Naive thymus-derived CD4-positive, alpha-beta T cell (primary cell): ENCODE data around the gene CXCR6. TPM values are rescaled to one million over a fixed set of nuclear protein-coding genes. Genes with fewer than 3 reads are reported as not detected.

Experiments
- ATAC-seq: fragments of 150-1000 bp; cut with Tn5 transposase; 2 replicates; pipeline ENCODE4 v1.10.0; 2021; ENCODE audit warnings: mild to moderate bottlenecking, moderate library complexity
- CTCF ChIA-PET: fragments of 350-600 bp; sonication (Branson Sonifier 250); formaldehyde crosslinking; loops from one replicate; lab custom pipeline; 2021; ENCODE audit warnings: antibody characterized with exemption; lab: Charles Lee
- POLR2A ChIA-PET: fragments of 350-600 bp; sonication (Branson Sonifier 250); formaldehyde crosslinking; loops from one replicate; lab custom pipeline; 2021; ENCODE audit warnings: antibody characterized with exemption, inconsistent platforms; lab: Charles Lee
- DNase-seq, 9 donors: peaks; one replicate each; pipeline versions ENCODE4 v3.0.0 to v3.0.0-alpha.2; 2020 to 2022; ENCODE audit warnings: mixed read lengths in 1 of 9
- H3K27ac ChIP-seq: one replicate; pipeline ENCODE4 v1.7.0; 2013; ENCODE audit warnings: mild to moderate bottlenecking, low read depth, low read length, moderate library complexity
- H3K27me3 ChIP-seq, 2 donors: one replicate each; pipeline ENCODE4 v1.7.0; 2013; ENCODE audit warnings: low read length in 2 of 2, mild to moderate bottlenecking in 2 of 2, moderate library complexity in 2 of 2; ENCODE audit not compliant: control insufficient read depth in 2 of 2, insufficient read depth in 2 of 2
- H3K36me3 ChIP-seq, 3 experiments: 1 replicate in 2 of 3; 2 replicates in 1 of 3; pipeline ENCODE4 v1.7.0; 2013; ENCODE audit warnings: low read length in 3 of 3, mild to moderate bottlenecking in 3 of 3, moderate library complexity in 1 of 3; ENCODE audit not compliant: insufficient read depth in 3 of 3, control insufficient read depth in 2 of 3
- H3K4me1 ChIP-seq, 2 donors: one replicate each; pipeline ENCODE4 v1.7.0; 2013; ENCODE audit warnings: low read length in 2 of 2, mild to moderate bottlenecking in 2 of 2, moderate library complexity in 1 of 2; ENCODE audit not compliant: control insufficient read depth in 2 of 2, insufficient read depth in 2 of 2
- H3K4me3 ChIP-seq: 2 replicates; pipeline ENCODE4 v1.7.0; 2013; ENCODE audit warnings: mild to moderate bottlenecking, low read length
- H3K9me3 ChIP-seq, 3 experiments: 1 replicate in 2 of 3; 2 replicates in 1 of 3; pipeline ENCODE4 v1.7.0; 2013; ENCODE audit warnings: low read length in 3 of 3; ENCODE audit not compliant: control insufficient read depth in 2 of 3
- H3K27ac Mint-ChIP-seq, 9 donors: one replicate each; pipeline ENCODE4 v1.8.0; 2020 to 2022; ENCODE audit warnings: mixed read lengths in 9 of 9, mild to moderate bottlenecking in 8 of 9, moderate library complexity in 5 of 9, inconsistent platforms in 2 of 9
- H3K27me3 Mint-ChIP-seq, 5 donors: one replicate each; pipeline ENCODE4 v1.8.0; 2021 to 2022; ENCODE audit warnings: mixed read lengths in 5 of 5, mild to moderate bottlenecking in 1 of 5
- H3K36me3 Mint-ChIP-seq, 5 donors: one replicate each; pipeline ENCODE4 v1.8.0; 2020 to 2022; ENCODE audit warnings: mixed read lengths in 5 of 5, mild to moderate bottlenecking in 3 of 5, inconsistent platforms in 1 of 5
- H3K4me1 Mint-ChIP-seq, 7 donors: one replicate each; pipeline ENCODE4 v1.8.0; 2020 to 2022; ENCODE audit warnings: mixed read lengths in 7 of 7, mild to moderate bottlenecking in 3 of 7, inconsistent platforms in 1 of 7
- H3K4me3 Mint-ChIP-seq, 10 donors: one replicate each; pipeline ENCODE4 v1.8.0; 2020 to 2022; ENCODE audit warnings: mild to moderate bottlenecking in 10 of 10, mixed read lengths in 10 of 10, moderate library complexity in 6 of 10, inconsistent platforms in 2 of 10
- H3K9me3 Mint-ChIP-seq, 11 donors: one replicate each; pipeline ENCODE4 v1.8.0; 2020 to 2022; ENCODE audit warnings: mixed read lengths in 11 of 11, mild to moderate bottlenecking in 4 of 11, inconsistent platforms in 1 of 11, moderate library complexity in 1 of 11
- intact Hi-C, 2 donors: fragments of 100-400 bp; cut with micrococcal nuclease; formaldehyde crosslinking; loops; one replicate each; pipeline ENCODE4 v1.15.1; 2023
- polyA plus RNA-seq, 2 donors: library from polyadenylated mRNA; unstranded; fragments of 300-500 nt; fragmentation: Illumina TruSeq; gene quantifications; one replicate each; pipeline ENCODE4 v1.2.3, GENCODE V29; 2021
- total RNA-seq, 6 experiments: library from RNA in 5 of 6; stranded (reverse) in 5 of 6; gene quantifications; 1 replicate in 5 of 6; 2 replicates in 1 of 6; pipeline ENCODE4 v1.2.3 and lab custom pipeline; 2021 to 2026

Gene CXCR6
- total and polyA plus RNA-seq, 7 experiments from 2014 or later = 0.12 to 33.7 (median 0.23) TPM; not detected in 1

GRCh38 chr3:45965253-45965652 lies 22.0 kb downstream of the CXCR6 start:
- Mint-ChIP-seq H3K27ac (peak overlapping the region in 1 of 9 donors; percentile 79), H3K4me3 (peak overlapping the region in 1 of 10 donors; percentile 57), H3K36me3 (peaks cover 29 to 79% (median 61%) of the 10 kb centered on the region in 5 donors), H3K27me3 (no peaks in the 10 kb centered on the region), H3K9me3 (peaks cover 0 to 3% (median 0%) of the 10 kb centered on the region in 11 donors), H3K4me1 (peaks cover 8 to 82% (median 20%) of the 10 kb centered on the region in 7 donors)
- intact Hi-C loops = loop anchor here in 1 of 2 donors (2.0 kb wide), 1 partner anchor 14 kb away; no protein-coding TSS in a partner anchor
- Histone ChIP-seq H3K4me3 (no peak overlapping the region), H3K36me3 (peaks cover 32 to 100% (median 33%) of the 10 kb centered on the region in 3 experiments), H3K9me3 (no peaks in the 10 kb centered on the region), H3K4me1 (peaks cover 9 to 88% of the 10 kb centered on the region in 2 donors), H3K27ac (no peak overlapping the region), H3K27me3 (no peaks in the 10 kb centered on the region)
- ATAC-seq (peak; percentile 29), DNase-seq (no peak)
- ChIA-PET CTCF (interaction anchor here (0.7 to 6.3 kb wide), 2 partner anchors 12 to 112 kb away, joined by 4 to 48 read pairs; no protein-coding TSS in a partner anchor), POLR2A (interaction anchor here (0.5 to 1.6 kb wide), 6 partner anchors 8 to 48 kb away, joined by 3 to 5 read pairs (median 4); partner anchors contain the start of gene FYCO1)

DNA sequence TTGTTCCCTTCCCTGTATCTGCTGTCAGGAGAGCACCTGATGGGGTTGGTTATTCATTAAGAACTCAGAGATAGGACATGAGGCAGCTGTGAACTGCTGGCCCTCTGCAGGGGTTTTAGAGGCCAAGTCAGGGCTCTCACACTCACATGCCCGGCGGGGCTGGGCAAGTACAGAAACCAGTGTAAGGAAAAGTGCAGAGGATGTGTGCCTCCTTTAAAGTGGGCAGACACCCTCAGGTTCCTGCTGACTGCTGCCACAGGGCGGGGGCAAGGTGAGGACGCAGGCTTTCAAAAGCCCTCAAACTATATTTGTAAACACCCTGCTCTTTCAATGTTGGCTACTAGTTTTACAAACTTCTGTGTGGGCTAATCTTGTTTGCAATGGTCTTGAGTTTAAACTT lies 22.4 kb downstream of the CXCR6 start:
- Histone ChIP-seq H3K27me3 (no peaks in the 10 kb centered on the region), H3K4me3 (no peak overlapping the region), H3K27ac (no peak overlapping the region), H3K36me3 (peaks cover 28 to 99% (median 34%) of the 10 kb centered on the region in 3 experiments), H3K4me1 (peaks cover 9 to 92% of the 10 kb centered on the region in 2 donors), H3K9me3 (no peaks in the 10 kb centered on the region)
- Mint-ChIP-seq H3K27me3 (no peaks in the 10 kb centered on the region), H3K9me3 (peaks cover 0 to 3% (median 0%) of the 10 kb centered on the region in 11 donors), H3K4me3 (peak overlapping the region in 3 of 10 donors; percentile 16 to 57 (median 34)), H3K36me3 (peaks cover 32 to 80% (median 65%) of the 10 kb centered on the region in 5 donors), H3K27ac (peak overlapping the region in 1 of 9 donors; percentile 79), H3K4me1 (peaks cover 8 to 86% (median 20%) of the 10 kb centered on the region in 7 donors)
- intact Hi-C loops = loop anchor here in 1 of 2 donors (2.0 kb wide), 1 partner anchor 13 kb away; no protein-coding TSS in a partner anchor
- CTCF ChIA-PET = interaction anchor here (0.7 to 6.3 kb wide), 2 partner anchors 13 to 112 kb away, joined by 4 to 48 read pairs; no protein-coding TSS in a partner anchor
- ATAC-seq (peak; percentile 56), DNase-seq (no peak)
- POLR2A ChIA-PET = interaction anchor here (0.5 to 1.6 kb wide), 6 partner anchors 9 to 98 kb away, joined by 3 to 5 read pairs (median 4); partner anchors contain the start of gene FYCO1

DNA sequence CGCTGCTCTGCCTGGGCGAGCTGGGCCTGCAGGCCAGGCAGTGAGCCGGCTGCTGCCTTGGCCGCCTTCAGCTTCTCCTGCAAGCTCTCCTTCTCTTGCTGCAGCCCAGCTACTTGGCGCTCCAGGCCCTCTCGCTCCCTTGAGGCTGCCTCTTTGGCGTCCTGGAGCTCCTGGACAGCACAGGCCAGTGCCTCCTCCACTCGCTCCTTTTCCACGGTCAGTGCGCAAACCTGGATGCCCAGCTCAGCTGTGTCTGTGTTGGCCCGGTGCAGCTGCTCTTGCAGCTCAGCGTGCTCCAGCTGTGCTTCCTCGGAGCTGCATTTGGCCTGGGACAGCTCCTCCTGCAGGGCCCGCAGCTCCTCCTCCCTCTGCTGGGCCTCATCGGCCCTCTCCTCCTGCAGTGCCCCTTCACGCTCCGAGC lies 23.1 kb downstream of the CXCR6 start:
- Histone ChIP-seq H3K36me3 (peaks cover 22 to 92% (median 34%) of the 10 kb centered on the region in 3 experiments), H3K4me3 (no peak overlapping the region), H3K4me1 (peaks cover 9 to 98% of the 10 kb centered on the region in 2 donors), H3K9me3 (no peaks in the 10 kb centered on the region), H3K27me3 (no peaks in the 10 kb centered on the region), H3K27ac (no peak overlapping the region)
- POLR2A ChIA-PET = interaction anchor here (0.6 to 1.5 kb wide), 3 partner anchors 10 to 98 kb away, joined by 3 to 6 read pairs (median 3); no protein-coding TSS in a partner anchor
- Mint-ChIP-seq H3K9me3 (no peaks in the 10 kb centered on the region), H3K4me1 (peaks cover 8 to 87% (median 20%) of the 10 kb centered on the region in 7 donors), H3K4me3 (peak overlapping the region in 1 of 10 donors; percentile 57), H3K36me3 (peaks cover 28 to 80% (median 64%) of the 10 kb centered on the region in 5 donors), H3K27ac (peak overlapping the region in 1 of 9 donors; percentile 79), H3K27me3 (no peaks in the 10 kb centered on the region)
- intact Hi-C loops = no loop called here
- CTCF ChIA-PET = interaction anchor here (6.3 kb wide), 1 partner anchor 111 kb away, joined by 48 read pairs; no protein-coding TSS in a partner anchor
- ATAC-seq (no peak), DNase-seq (no peak)

GRCh38 chr3:45966950-45967640 lies 23.8 kb downstream of the CXCR6 start:
- ChIA-PET POLR2A (interaction anchor here (1.5 kb wide), 1 partner anchor 9 kb away, joined by 6 read pairs; no protein-coding TSS in a partner anchor), CTCF (interaction anchor here (0.6 to 6.3 kb wide), 3 partner anchors 95 to 112 kb away, joined by 3 to 48 read pairs (median 6); no protein-coding TSS in a partner anchor)
- Histone ChIP-seq H3K4me1 (peaks cover 9 to 99% of the 10 kb centered on the region in 2 donors), H3K27me3 (no peaks in the 10 kb centered on the region), H3K36me3 (peaks cover 17 to 84% (median 34%) of the 10 kb centered on the region in 3 experiments), H3K27ac (no peak overlapping the region), H3K4me3 (no peak overlapping the region), H3K9me3 (no peaks in the 10 kb centered on the region)
- peak overlapping the region in 1 of 9 donors; percentile 77 for H3K27ac Mint-ChIP-seq
- H3K9me3 Mint-ChIP-seq = no peaks in the 10 kb centered on the region
- DNase-seq (no peak), ATAC-seq (no peak)
- H3K27me3 Mint-ChIP-seq = no peaks in the 10 kb centered on the region
- peak overlapping the region in 3 of 10 donors; percentile 8 to 62 (median 56) for H3K4me3 Mint-ChIP-seq
- peaks cover 28 to 80% (median 64%) of the 10 kb centered on the region in 5 donors for H3K36me3 Mint-ChIP-seq
- peaks cover 8 to 87% (median 20%) of the 10 kb centered on the region in 7 donors for H3K4me1 Mint-ChIP-seq
- intact Hi-C loops = no loop called here

DNA sequence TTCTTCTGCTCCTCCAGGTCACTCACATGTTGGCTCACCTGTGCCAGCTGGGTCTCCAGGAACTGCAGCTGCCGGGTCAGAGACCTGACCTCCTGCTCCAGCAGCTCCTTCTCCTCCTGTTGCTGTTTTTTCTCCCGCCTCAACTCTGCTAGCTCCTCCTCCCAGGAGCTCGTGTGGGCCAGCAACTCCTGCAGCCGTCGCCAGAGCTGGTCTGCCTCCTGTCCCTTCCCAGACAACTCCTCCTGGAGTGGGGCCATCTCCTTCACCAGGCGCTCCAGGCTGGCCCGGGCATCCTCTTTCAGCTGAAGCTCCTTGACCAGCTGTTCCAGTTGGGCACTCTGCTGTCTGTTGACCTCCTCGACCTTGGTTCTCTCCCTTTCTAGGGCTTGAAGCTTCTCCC lies 24.5 kb downstream of the CXCR6 start:
- no peak overlapping the region for H3K27ac ChIP-seq
- H3K9me3 Mint-ChIP-seq = no peaks in the 10 kb centered on the region
- no peaks in the 10 kb centered on the region for H3K9me3 ChIP-seq
- no peak overlapping the region for H3K4me3 ChIP-seq
- peaks cover 9 to 99% of the 10 kb centered on the region in 2 donors for H3K4me1 ChIP-seq
- intact Hi-C loops = no loop called here
- no peaks in the 10 kb centered on the region for H3K27me3 ChIP-seq
- ChIA-PET POLR2A (interaction anchor here (1.5 kb wide), 1 partner anchor 8 kb away, joined by 6 read pairs; no protein-coding TSS in a partner anchor), CTCF (interaction anchor here (0.9 to 2.1 kb wide), 2 partner anchors 112 to 113 kb away, joined by 3 to 6 read pairs; no protein-coding TSS in a partner anchor)
- peaks cover 8 to 85% (median 20%) of the 10 kb centered on the region in 7 donors for H3K4me1 Mint-ChIP-seq
- H3K27ac Mint-ChIP-seq = peak overlapping the region in 1 of 9 donors; percentile 77
- H3K36me3 ChIP-seq = peaks cover 17 to 80% (median 37%) of the 10 kb centered on the region in 3 experiments
- H3K27me3 Mint-ChIP-seq = no peaks in the 10 kb centered on the region
- DNase-seq = no peak
- H3K4me3 Mint-ChIP-seq = peak overlapping the region in 1 of 10 donors; percentile 62
- no peak for ATAC-seq
- peaks cover 28 to 78% (median 63%) of the 10 kb centered on the region in 5 donors for H3K36me3 Mint-ChIP-seq

DNA sequence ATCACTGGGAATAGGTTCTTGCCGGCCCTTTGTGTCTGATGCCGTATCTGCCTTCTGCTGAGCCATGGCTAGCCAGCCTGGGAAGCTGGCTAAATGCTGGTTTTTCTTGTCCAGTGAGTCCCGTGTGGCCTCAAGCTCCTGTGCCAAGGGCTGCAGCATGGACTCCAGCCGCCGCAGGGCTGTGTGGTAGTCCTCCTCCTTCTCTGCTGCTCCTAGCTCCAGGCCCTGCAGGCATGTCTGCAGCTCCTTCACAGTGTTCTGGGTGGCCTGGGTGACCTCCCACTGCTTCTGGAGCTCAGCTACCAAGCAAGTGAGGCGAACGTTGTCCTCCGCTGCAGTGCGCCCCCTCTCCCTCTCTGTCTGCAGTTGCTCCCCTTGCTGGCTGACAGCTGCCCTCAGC lies 24.9 kb downstream of the CXCR6 start:
- POLR2A ChIA-PET = interaction anchor here (1.2 to 1.5 kb wide), 3 partner anchors 8 to 28 kb away, joined by 4 to 6 read pairs (median 4); no protein-coding TSS in a partner anchor
- Histone ChIP-seq H3K36me3 (peaks cover 17 to 80% (median 37%) of the 10 kb centered on the region in 3 experiments), H3K4me1 (peaks cover 9 to 99% of the 10 kb centered on the region in 2 donors), H3K4me3 (no peak overlapping the region), H3K27me3 (no peaks in the 10 kb centered on the region), H3K9me3 (no peaks in the 10 kb centered on the region), H3K27ac (no peak overlapping the region)
- Mint-ChIP-seq H3K27me3 (no peaks in the 10 kb centered on the region), H3K4me3 (no peak overlapping the region), H3K36me3 (peaks cover 26 to 81% (median 60%) of the 10 kb centered on the region in 5 donors), H3K27ac (peak overlapping the region in 2 of 9 donors; percentile 74 to 77), H3K4me1 (peaks cover 8 to 85% (median 20%) of the 10 kb centered on the region in 7 donors), H3K9me3 (no peaks in the 10 kb centered on the region)
- ATAC-seq = no peak
- intact Hi-C loops = no loop called here
- CTCF ChIA-PET = interaction anchor here (0.6 to 2.1 kb wide), 5 partner anchors 9 to 112 kb away, joined by 3 to 6 read pairs (median 3); no protein-coding TSS in a partner anchor
- DNase-seq = no peak
